GM12878 (cell line): Measurements from ENCODE around the gene MTO1. TPM values are rescaled to one million over a fixed set of nuclear protein-coding genes. Genes with fewer than 3 reads are reported as not detected.

Experiments
- ATAC-seq: fragments of 200-7000 bp; cut with Tn5 transposase; 3 replicates; pipeline ENCODE4 v1.9.1; 2020; ENCODE audit warnings: mild to moderate bottlenecking, moderate library complexity
- BruUV-seq: library from RNA; stranded (reverse); fragments of 400-500 nt; replicated peaks from 2 replicates; lab custom pipeline; 2021; lab: Mats Ljungman, UMichigan
- CTCF ChIA-PET: fragments of 300-600 bp; sonication (Branson Sonifier 250); formaldehyde crosslinking; extraction: SDS; loops from one replicate; lab custom pipeline; 2021; ENCODE audit warnings: inconsistent platforms; lab: Yijun Ruan, JAX
- POLR2A ChIA-PET: fragments of 350-600 bp; formaldehyde crosslinking; extraction: SDS; loops from one replicate; lab custom pipeline; 2021; ENCODE audit warnings: inconsistent platforms; lab: Charles Lee
- RAD21 ChIA-PET: fragments of 300-600 bp; sonication (Branson Sonifier 250); formaldehyde crosslinking; loops from one replicate; lab custom pipeline; 2023; ENCODE audit warnings: antibody characterized with exemption; ENCODE audit not compliant: unreplicated experiment; lab: Charles Lee
- SMC1A ChIA-PET: fragments of 300-600 bp; sonication (Branson Sonifier 250); formaldehyde crosslinking; loops from one replicate; lab custom pipeline; 2023; ENCODE audit not compliant: unreplicated experiment, uncharacterized antibody; lab: Charles Lee
- DNase-seq: peaks from one replicate; pipeline ENCODE4 v3.0.0-alpha.2; 2011; ENCODE audit warnings: low read depth, low spot score
- FAIRE-seq: peaks from 3 replicates; lab custom pipeline; 2011; peaks lifted over from hg19 to GRCh38; lab: Jason Lieb, UNC
- H2AFZ ChIP-seq: 2 replicates; pipeline ENCODE4 v1.6.0; 2011; ENCODE audit warnings: low read depth, low read length, control low read depth; ENCODE audit not compliant: control insufficient read depth
- H3K27ac ChIP-seq: 2 replicates; pipeline ENCODE4 v1.5.1; 2011; ENCODE audit warnings: control low read depth; ENCODE audit not compliant: control insufficient read depth, insufficient read depth
- H3K27me3 ChIP-seq, 2 experiments: replicated peaks in 1 of 2; 2 replicates each; pipeline versions ENCODE4 v1.6.0 to v1.6.1; 2011; ENCODE audit warnings: low read length in 1 of 2; ENCODE audit not compliant: control insufficient read depth in 2 of 2, insufficient read depth in 2 of 2
- H3K36me3 ChIP-seq, 2 experiments: 2 replicates each; pipeline ENCODE4 v1.5.1; 2011; ENCODE audit warnings: low read length in 1 of 2; ENCODE audit not compliant: control insufficient read depth in 2 of 2, insufficient read depth in 2 of 2
- H3K4me1 ChIP-seq: 2 replicates; pipeline ENCODE4 v1.6.1; 2011; ENCODE audit warnings: mild to moderate bottlenecking, low read length, moderate library complexity, mixed read lengths; ENCODE audit not compliant: control insufficient read depth, insufficient read depth
- H3K4me2 ChIP-seq: 2 replicates; pipeline ENCODE4 v1.6.0; 2011; ENCODE audit warnings: control low read depth; ENCODE audit not compliant: control insufficient read depth, insufficient read depth
- H3K4me3 ChIP-seq: fragments of 200-600 bp; sonication (generic); 2 replicates; pipeline ENCODE4 v1.5.1; 2016
- H3K79me2 ChIP-seq: 2 replicates; pipeline ENCODE4 v1.6.0; 2011; ENCODE audit warnings: low read length; ENCODE audit not compliant: control insufficient read depth, insufficient read depth
- H3K9ac ChIP-seq: 2 replicates; pipeline ENCODE4 v1.8.0; 2011; ENCODE audit warnings: low read length, control low read depth, mixed read lengths; ENCODE audit not compliant: control insufficient read depth, insufficient read depth
- H3K9me3 ChIP-seq: replicated peaks from 3 replicates; pipeline ENCODE4 v1.5.1; 2011; ENCODE audit warnings: mild to moderate bottlenecking, low read length; ENCODE audit not compliant: control insufficient read depth, insufficient read depth
- H4K20me1 ChIP-seq: 2 replicates; pipeline ENCODE4 v1.6.0; 2011; ENCODE audit not compliant: control insufficient read depth, insufficient read depth
- EP300 ChIP-seq, 2 experiments: fragments of 150-350 bp in 1 of 2; IDR thresholded peaks; 2 replicates each; pipeline ENCODE4 v1.6.1; 2011 to 2012; ENCODE audit warnings: low read depth in 2 of 2, low read length in 2 of 2, borderline replicate concordance in 1 of 2, improper control_type of control experiment in 1 of 2, inconsistent platforms in 1 of 2; ENCODE audit not compliant: control insufficient read depth in 1 of 2
- GABPA ChIP-seq: IDR thresholded peaks from 2 replicates; pipeline ENCODE4 v1.6.1; 2014; ENCODE audit warnings: antibody characterized with exemption, low read depth, mild to moderate bottlenecking, inconsistent platforms
- WGBS: methylation state at CpG from one replicate; pipeline ENCODE4 v1.1.6; 2016; ENCODE audit warnings: low lambda C conversion rate; ENCODE audit not compliant: insufficient replicate concordance, insufficient coverage; ENCODE audit errors: missing lambda C conversion rate; 5-methylcytosine and 5-hydroxymethylcytosine counted together
- in situ Hi-C: fragments of 300-500 bp; cut with MboI; formaldehyde crosslinking; loops from 9 replicates; pipeline ENCODE4 v1.14.3; 2018; ENCODE audit warnings: mixed read lengths
- intact Hi-C: fragments of 100-400 bp; cut with micrococcal nuclease; formaldehyde crosslinking; loops from one replicate; pipeline ENCODE4 v1.14.2; 2022; ENCODE audit not compliant: unreplicated experiment
- polyA plus RNA-seq, 11 experiments: library from polyadenylated mRNA; depleted of rRNA in 4 of 11; unstranded in 6 of 11; stranded (reverse) in 5 of 11; fragments of >200 nt; fragmentation: Nextera tagmentation in 4 of 11; fragmentation: Illumina TruSeq in 1 of 11; extraction: Ambion mirVana in 4 of 11; extraction: Trizol in 1 of 11; gene quantifications; 1 replicate in 1 of 11; 2 replicates in 10 of 11; pipeline versions ENCODE4 v1.2.1 to v1.2.3, GENCODE V29; 2011 to 2016; ENCODE audit warnings: inconsistent platforms in 2 of 11, missing spikeins in 2 of 11, low read depth in 1 of 11
- total RNA-seq, 4 experiments: library from RNA; depleted of rRNA in 3 of 4; stranded (reverse); fragments of >200 nt in 3 of 4; fragmentation: Illumina TruSeq in 1 of 4; extraction: Trizol in 1 of 4; gene quantifications; 2 replicates each; pipeline versions ENCODE4 v1.2.1 to v1.2.3, GENCODE V29; 2013 to 2021
- TF ChIP-seq, protein P1 (sequence below): fragments of 450-650 bp; IDR thresholded peaks from 2 replicates; pipeline ENCODE4 v1.6.1; 2016; ENCODE audit warnings: mild to moderate bottlenecking
- TF ChIP-seq, protein P2 (sequence below): fragments of 450-650 bp; IDR thresholded peaks from 2 replicates; pipeline ENCODE4 v1.6.1; 2016; ENCODE audit warnings: mild to moderate bottlenecking, moderate library complexity, borderline replicate concordance

MTO1 gene
- total and polyA plus RNA-seq, 10 of the 15 experiments (the other 5 are each of a cell fraction or from before 2014, with no cell fraction given), result 24.8 to 53.6 (median 33.1) TPM

DNA sequence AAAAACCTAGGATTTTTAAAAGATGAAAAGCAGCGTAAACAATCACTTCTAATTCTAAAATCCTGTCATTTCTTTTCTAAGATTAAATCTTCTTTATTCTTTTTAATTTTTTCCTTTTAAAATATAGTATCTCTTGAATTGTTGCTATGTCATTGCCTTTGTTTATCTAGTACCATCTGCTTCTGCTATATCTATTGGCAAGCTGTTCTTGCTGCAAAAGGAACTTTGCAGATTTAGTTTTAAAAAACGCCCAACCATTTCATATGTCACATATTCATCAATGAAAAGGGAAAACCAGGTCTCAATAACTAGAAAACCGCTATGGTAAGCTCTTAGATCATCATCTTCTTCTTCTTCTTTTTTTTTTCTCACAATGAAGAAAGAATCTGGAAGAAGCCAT, 70.8 kb downstream of the MTO1 start:
- ChIA-PET RAD21 (interaction anchor here (1.6 kb wide), 2 partner anchors 8 to 16 kb away, joined by 4 to 5 read pairs; no protein-coding TSS in a partner anchor), POLR2A (interaction anchor here (0.7 to 3.3 kb wide), 4 partner anchors 10 to 51 kb away, joined by 4 to 24 read pairs (median 6); partner anchors contain the start of gene EEF1A1), CTCF (interaction anchor here (0.6 to 2.5 kb wide), 3 partner anchors 10 to 78 kb away, joined by 3 to 12 read pairs (median 4); no protein-coding TSS in a partner anchor), SMC1A (interaction anchor here (1.0 to 1.7 kb wide), 2 partner anchors 11 to 78 kb away, joined by 4 to 7 read pairs; no protein-coding TSS in a partner anchor)
- no peak for ATAC-seq
- H3K4me1 ChIP-seq, result no peaks in the 10 kb centered on the region
- H3K36me3 ChIP-seq, result no peaks in the 10 kb centered on the region
- DNase-seq, result no peak
- no peak overlapping the region for H3K4me2 ChIP-seq
- H2AFZ ChIP-seq, result no peak overlapping the region
- 74% methylated on average over 3 of the region's 3 CpGs for WGBS
- no peaks in the 10 kb centered on the region for H3K9me3 ChIP-seq
- in situ Hi-C loops (no loop called here), intact Hi-C loops (no loop called here)
- H3K27me3 ChIP-seq, result no peaks in the 10 kb centered on the region
- no peak overlapping the region for H3K27ac ChIP-seq
- H4K20me1 ChIP-seq, result no peaks in the 10 kb centered on the region
- no peaks in the 10 kb centered on the region for H3K79me2 ChIP-seq
- H3K9ac ChIP-seq, result no peak overlapping the region
- FAIRE-seq, result no peak
- TF ChIP-seq, protein P1, sequence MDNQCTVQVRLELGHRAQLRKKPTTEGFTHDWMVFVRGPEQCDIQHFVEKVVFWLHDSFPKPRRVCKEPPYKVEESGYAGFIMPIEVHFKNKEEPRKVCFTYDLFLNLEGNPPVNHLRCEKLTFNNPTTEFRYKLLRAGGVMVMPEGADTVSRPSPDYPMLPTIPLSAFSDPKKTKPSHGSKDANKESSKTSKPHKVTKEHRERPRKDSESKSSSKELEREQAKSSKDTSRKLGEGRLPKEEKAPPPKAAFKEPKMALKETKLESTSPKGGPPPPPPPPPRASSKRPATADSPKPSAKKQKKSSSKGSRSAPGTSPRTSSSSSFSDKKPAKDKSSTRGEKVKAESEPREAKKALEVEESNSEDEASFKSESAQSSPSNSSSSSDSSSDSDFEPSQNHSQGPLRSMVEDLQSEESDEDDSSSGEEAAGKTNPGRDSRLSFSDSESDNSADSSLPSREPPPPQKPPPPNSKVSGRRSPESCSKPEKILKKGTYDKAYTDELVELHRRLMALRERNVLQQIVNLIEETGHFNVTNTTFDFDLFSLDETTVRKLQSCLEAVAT, result no peak
- TF ChIP-seq EP300 (IDR thresholded peaks at IDR 0.05; ENCODE audit: borderline replicate concordance in 1 of 2, control insufficient read depth in 1 of 2, low read depth in 2 of 2, low read length in 2 of 2) (no peak), GABPA (no peak)
- TF ChIP-seq, protein P2, sequence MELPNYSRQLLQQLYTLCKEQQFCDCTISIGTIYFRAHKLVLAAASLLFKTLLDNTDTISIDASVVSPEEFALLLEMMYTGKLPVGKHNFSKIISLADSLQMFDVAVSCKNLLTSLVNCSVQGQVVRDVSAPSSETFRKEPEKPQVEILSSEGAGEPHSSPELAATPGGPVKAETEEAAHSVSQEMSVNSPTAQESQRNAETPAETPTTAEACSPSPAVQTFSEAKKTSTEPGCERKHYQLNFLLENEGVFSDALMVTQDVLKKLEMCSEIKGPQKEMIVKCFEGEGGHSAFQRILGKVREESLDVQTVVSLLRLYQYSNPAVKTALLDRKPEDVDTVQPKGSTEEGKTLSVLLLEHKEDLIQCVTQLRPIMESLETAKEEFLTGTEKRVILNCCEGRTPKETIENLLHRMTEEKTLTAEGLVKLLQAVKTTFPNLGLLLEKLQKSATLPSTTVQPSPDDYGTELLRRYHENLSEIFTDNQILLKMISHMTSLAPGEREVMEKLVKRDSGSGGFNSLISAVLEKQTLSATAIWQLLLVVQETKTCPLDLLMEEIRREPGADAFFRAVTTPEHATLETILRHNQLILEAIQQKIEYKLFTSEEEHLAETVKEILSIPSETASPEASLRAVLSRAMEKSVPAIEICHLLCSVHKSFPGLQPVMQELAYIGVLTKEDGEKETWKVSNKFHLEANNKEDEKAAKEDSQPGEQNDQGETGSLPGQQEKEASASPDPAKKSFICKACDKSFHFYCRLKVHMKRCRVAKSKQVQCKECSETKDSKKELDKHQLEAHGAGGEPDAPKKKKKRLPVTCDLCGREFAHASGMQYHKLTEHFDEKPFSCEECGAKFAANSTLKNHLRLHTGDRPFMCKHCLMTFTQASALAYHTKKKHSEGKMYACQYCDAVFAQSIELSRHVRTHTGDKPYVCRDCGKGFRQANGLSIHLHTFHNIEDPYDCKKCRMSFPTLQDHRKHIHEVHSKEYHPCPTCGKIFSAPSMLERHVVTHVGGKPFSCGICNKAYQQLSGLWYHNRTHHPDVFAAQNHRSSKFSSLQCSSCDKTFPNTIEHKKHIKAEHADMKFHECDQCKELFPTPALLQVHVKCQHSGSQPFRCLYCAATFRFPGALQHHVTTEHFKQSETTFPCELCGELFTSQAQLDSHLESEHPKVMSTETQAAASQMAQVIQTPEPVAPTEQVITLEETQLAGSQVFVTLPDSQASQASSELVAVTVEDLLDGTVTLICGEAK, result no peak
- no peak overlapping the region for H3K4me3 ChIP-seq
- BruUV-seq, result no TSS peak
